ENCODE results near the gene CTSW. TPM values are rescaled to one million over a fixed set of nuclear protein-coding genes. Genes with fewer than 3 reads are reported as not detected.

Gene CTSW
- polyA plus RNA-seq, 2 of the 4 experiments (the other 2 are of a cell fraction), result not detected

GRCh38 chr11:65890324-65891218 is 10.9 kb downstream of the CTSW start, which contains the start of gene CCDC85B:
Gene CCDC85B, plus strand, starts transcription at chr11:65890673. Its CDS starts 111 bp downstream, at chr11:65890784.
- WGBS (ENCODE audit: missing lambda C conversion rate), result under 1% methylated on average over 29 of the region's 94 CpGs
- FAIRE-seq, result no peak
- TF ChIP-seq CHD2 (IDR thresholded peaks at IDR 0.05; ENCODE audit: low read length, partially characterized antibody) (peak; percentile 53), EHMT2 (IDR thresholded peaks at IDR 0.05; ENCODE audit: low read depth) (no peak), NFE2L2 (conservative IDR thresholded peaks at IDR 0.05; ENCODE audit: low read length) (no peak), PBX3 (IDR thresholded peaks at IDR 0.05) (peak; percentile 44; the same call in 1 of the 2 replicates), ZSCAN20 (CRISPR knock-in tag; IDR thresholded peaks at IDR 0.05) (no peak), HES2 (IDR thresholded peaks at IDR 0.05) (no peak), RFX5 (IDR thresholded peaks at IDR 0.05) (no peak), PHF8 (IDR thresholded peaks at IDR 0.05; ENCODE audit: borderline replicate concordance, low read depth) (0 out of 2 replicates have a peak, but pooled peaks have one; percentile 38), POLR2A (IDR thresholded peaks at IDR 0.05; ENCODE audit: low read length) (peak; percentile 95), RCOR1 (IDR thresholded peaks at IDR 0.05; ENCODE audit: low read depth, low read length) (no peak), USF2 (IDR thresholded peaks at IDR 0.05) (peak; percentile 17), HEYL (CRISPR knock-in tag; IDR thresholded peaks at IDR 0.05) (no peak), ZFP36 (IDR thresholded peaks at IDR 0.05; ENCODE audit: borderline replicate concordance, partially characterized antibody) (no peak), FOSL2 (IDR thresholded peaks at IDR 0.05) (no peak), FOSL2 (CRISPR knock-in tag; IDR thresholded peaks at IDR 0.05) (no peak; the same call in none of the 2 replicates), HDAC2 (IDR thresholded peaks at IDR 0.05) (no peak), MYC (IDR thresholded peaks at IDR 0.05; ENCODE audit: borderline replicate concordance, low read length) (peak; percentile 84; the same call in 1 of the 2 replicates), BCL3 (IDR thresholded peaks at IDR 0.05) (peak; percentile 95; the same call in 2 of the 3 replicates), FOSB (CRISPR knock-in tag; IDR thresholded peaks at IDR 0.05) (peak; percentile 82), REST (IDR thresholded peaks at IDR 0.05) (no peak), EP300 (IDR thresholded peaks at IDR 0.05) (0 out of 5 replicates have a peak, but pooled peaks of 1 of the 2 experiments have one; percentile 11), CTCF (IDR thresholded peaks at IDR 0.05) (peak; percentile 22; the same call in 1 of the 3 replicates), HOXB5 (CRISPR knock-in tag; IDR thresholded peaks at IDR 0.05) (no peak), ATOH8 (CRISPR knock-in tag; IDR thresholded peaks at IDR 0.05; ENCODE audit: low read depth) (peak; percentile 44; the same call in 1 of the 2 replicates), KDM5A (IDR thresholded peaks at IDR 0.05) (no peak), KDM1A (IDR thresholded peaks at IDR 0.05; ENCODE audit: low read depth) (no peak), POLR2AphosphoS2 (conservative IDR thresholded peaks at IDR 0.05; ENCODE audit: low read length) (peak; percentile 21), MAX (IDR thresholded peaks at IDR 0.05) (peak; percentile 95), ZC3H11A (IDR thresholded peaks at IDR 0.05) (no peak)

More at GRCh38 chr11:65890324-65891218, 10.9 kb downstream of the CTSW start, which contains the start of gene CCDC85B:
- CTCF ChIA-PET, result interaction anchor here (0.5 to 20.5 kb wide), 18 partner anchors 11 to 187 kb away, joined by 3 to 618 read pairs (median 6); partner anchors contain the start of genes C11orf68, CFL1, CTSW and DRAP1
- ATAC-seq (peak; percentile 30 to 57), DNase-seq (ENCODE audit: low read depth in 1 of 2, low spot score in 1 of 2) (peak; percentile 93 to 94)
- POLR2A ChIA-PET, result interaction anchor here (0.5 to 4.3 kb wide), 18 partner anchors 8 to 179 kb away, joined by 3 to 38 read pairs (median 4); partner anchors contain the start of genes C11orf68, CFL1, FOSL1 and KAT5
- H3K27ac ChIP-seq, result peak within 1 kb of the TSS; percentile 87 to 96
- H3K4me1 ChIP-seq, result peaks cover 56% of the 10 kb centered on the region
- peak within 1 kb of the TSS; percentile 69 for H3K4me3 ChIP-seq
- no peaks in the 10 kb centered on the region for H3K9me3 ChIP-seq
- peak within 1 kb of the TSS; percentile 97 for H3K4me2 ChIP-seq
